ENCODE data around the gene FREY1. TPM values are rescaled to one million over a fixed set of nuclear protein-coding genes. Genes with fewer than 3 reads are reported as not detected.

Gene FREY1
- total and polyA plus RNA-seq, 9 of the 15 experiments (the other 6 are each of a cell fraction or from before 2014, with no cell fraction given), result 0.25 to 1.5 (median 1.1) TPM; not detected in 5

- TF ChIP-seq ZNF655 (CRISPR knock-in tag; IDR thresholded peaks at IDR 0.05), result no peak
- no peak for TF ChIP-seq RBM34 (IDR thresholded peaks at IDR 0.05; ENCODE audit: borderline replicate concordance, insufficient read depth, low read length)
- no peak for TF ChIP-seq ZNF707 (CRISPR knock-in tag; conservative IDR thresholded peaks at IDR 0.05)
- no peak for TF ChIP-seq ZBTB2 (IDR thresholded peaks at IDR 0.05)
- no peak for TF ChIP-seq MXD1 (CRISPR knock-in tag; IDR thresholded peaks at IDR 0.05; ENCODE audit: borderline replicate concordance, poor library complexity, severe bottlenecking)
- no peak for TF ChIP-seq ZNF124 (CRISPR knock-in tag; IDR thresholded peaks at IDR 0.05)
- peak in 1 of 2 experiments; percentile 24; a peak in 1 of 3 replicates for TF ChIP-seq CBX3 (IDR thresholded peaks at IDR 0.05; ENCODE audit: borderline replicate concordance in 1 of 2, low read length in 2 of 2)
- no peak for TF ChIP-seq GTF3C2 (IDR thresholded peaks at IDR 0.05; ENCODE audit: borderline replicate concordance, extremely low read depth, insufficient read length)
- TF ChIP-seq ZSCAN32 (CRISPR knock-in tag; IDR thresholded peaks at IDR 0.05), result no peak
- no peak for TF ChIP-seq ZNF609 (CRISPR knock-in tag; IDR thresholded peaks at IDR 0.05; ENCODE audit: borderline replicate concordance)
- no peak for TF ChIP-seq SRF (CRISPR knock-in tag; IDR thresholded peaks at IDR 0.05)
- TF ChIP-seq KAT8 (IDR thresholded peaks at IDR 0.05; ENCODE audit: low read depth), result no peak
These were observed 27.0 kb downstream of the FREY1 start (continued) for GRCh38 chr11:45879803-45880686.

All from K562 (cell line).